ENCODE results near the gene MAP3K20.

DNA sequence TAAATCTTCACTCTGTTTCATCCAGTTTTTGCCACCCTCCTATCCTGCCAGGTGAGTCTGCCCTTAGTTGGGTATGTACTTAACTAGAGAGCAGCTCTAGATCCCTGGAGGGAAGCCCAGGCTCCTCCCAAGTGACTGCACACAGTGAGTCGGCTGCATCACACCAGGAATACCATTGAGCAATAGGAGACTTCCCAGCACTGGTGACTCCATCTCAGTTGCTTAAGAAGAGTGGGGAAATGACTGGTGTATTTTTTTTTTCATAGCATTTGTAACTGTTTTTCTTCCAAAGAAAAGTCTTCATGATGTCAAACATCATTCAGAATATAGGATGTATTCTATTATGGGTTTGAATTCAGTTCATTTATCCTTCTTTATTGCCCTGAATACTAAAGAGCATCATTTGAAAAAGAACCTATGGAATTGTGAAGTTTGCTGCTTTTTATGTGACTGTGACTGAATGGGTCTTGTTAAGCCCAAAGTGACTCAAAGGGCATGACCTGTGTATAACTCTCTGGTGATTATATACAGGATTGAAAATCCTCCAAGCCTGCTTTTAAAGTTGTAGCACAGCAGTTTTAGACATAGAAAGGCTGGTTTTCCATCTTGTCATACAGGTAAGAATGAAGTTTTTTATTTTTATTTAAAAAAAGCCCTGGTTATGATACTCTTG, 84.3 kb downstream of the MAP3K20 start:
- TF ChIP-seq, protein P1, sequence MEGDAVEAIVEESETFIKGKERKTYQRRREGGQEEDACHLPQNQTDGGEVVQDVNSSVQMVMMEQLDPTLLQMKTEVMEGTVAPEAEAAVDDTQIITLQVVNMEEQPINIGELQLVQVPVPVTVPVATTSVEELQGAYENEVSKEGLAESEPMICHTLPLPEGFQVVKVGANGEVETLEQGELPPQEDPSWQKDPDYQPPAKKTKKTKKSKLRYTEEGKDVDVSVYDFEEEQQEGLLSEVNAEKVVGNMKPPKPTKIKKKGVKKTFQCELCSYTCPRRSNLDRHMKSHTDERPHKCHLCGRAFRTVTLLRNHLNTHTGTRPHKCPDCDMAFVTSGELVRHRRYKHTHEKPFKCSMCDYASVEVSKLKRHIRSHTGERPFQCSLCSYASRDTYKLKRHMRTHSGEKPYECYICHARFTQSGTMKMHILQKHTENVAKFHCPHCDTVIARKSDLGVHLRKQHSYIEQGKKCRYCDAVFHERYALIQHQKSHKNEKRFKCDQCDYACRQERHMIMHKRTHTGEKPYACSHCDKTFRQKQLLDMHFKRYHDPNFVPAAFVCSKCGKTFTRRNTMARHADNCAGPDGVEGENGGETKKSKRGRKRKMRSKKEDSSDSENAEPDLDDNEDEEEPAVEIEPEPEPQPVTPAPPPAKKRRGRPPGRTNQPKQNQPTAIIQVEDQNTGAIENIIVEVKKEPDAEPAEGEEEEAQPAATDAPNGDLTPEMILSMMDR (IDR thresholded peaks at IDR 0.05 in 2 of 3, conservative IDR thresholded peaks at IDR 0.05 in 1 of 3; ENCODE audit: control insufficient read depth in 2 of 3, extremely low read depth in 1 of 3, insufficient read depth in 1 of 3, low read depth in 3 of 3, low read length in 3 of 3), result no peak
- TF ChIP-seq KLF5 (IDR thresholded peaks at IDR 0.05; ENCODE audit: partially characterized antibody), result no peak
